GM12891 (cell line): ENCODE data around the gene KIAA1549.

Source experiments
- PAX5 ChIP-seq: IDR thresholded peaks from 2 replicates; pipeline ENCODE4 v1.6.1; 2011; ENCODE audit warnings: low read length, moderate library complexity, mild to moderate bottlenecking; ENCODE audit not compliant: insufficient read depth, severe bottlenecking
- POLR2A ChIP-seq: IDR thresholded peaks from 2 replicates; pipeline ENCODE4 v1.6.1; 2011; ENCODE audit warnings: low read depth, low read length, control low read depth
- POLR2AphosphoS5 ChIP-seq: IDR thresholded peaks from 2 replicates; pipeline ENCODE4 v1.6.1; 2011; ENCODE audit warnings: low read depth, low read length, control low read depth
- SPI1 ChIP-seq: IDR thresholded peaks from 2 replicates; pipeline ENCODE4 v1.6.1; 2011; ENCODE audit warnings: low read depth, low read length, control low read depth
- TAF1 ChIP-seq: IDR thresholded peaks from 2 replicates; pipeline ENCODE4 v1.6.1; 2011; ENCODE audit warnings: low read depth, low read length, control low read depth

DNA sequence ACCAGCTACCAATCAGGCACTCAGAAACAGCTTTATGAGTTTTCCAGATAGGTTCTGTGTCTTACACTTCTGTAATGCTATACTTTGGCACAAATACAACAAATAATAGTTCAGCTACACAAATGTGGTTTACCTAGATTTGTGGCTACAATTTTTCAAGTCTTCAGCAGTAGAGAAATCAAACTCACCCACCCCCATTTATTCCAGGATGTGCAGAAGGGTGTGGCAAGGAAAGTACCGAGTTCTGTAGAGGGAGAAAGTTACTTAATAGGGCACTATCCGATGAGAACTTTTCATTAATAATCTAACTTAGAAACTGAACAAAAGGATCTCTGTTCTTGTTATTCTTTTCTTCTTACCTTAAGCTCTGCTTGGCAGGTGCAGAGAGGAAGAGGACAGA is 152.9 kb downstream of the KIAA1549 start:
- TF ChIP-seq POLR2A (no peak), POLR2AphosphoS5 (no peak), TAF1 (no peak), SPI1 (no peak), PAX5 (no peak)
